ENCODE data around the gene EDC3.

Gene EDC3

DNA sequence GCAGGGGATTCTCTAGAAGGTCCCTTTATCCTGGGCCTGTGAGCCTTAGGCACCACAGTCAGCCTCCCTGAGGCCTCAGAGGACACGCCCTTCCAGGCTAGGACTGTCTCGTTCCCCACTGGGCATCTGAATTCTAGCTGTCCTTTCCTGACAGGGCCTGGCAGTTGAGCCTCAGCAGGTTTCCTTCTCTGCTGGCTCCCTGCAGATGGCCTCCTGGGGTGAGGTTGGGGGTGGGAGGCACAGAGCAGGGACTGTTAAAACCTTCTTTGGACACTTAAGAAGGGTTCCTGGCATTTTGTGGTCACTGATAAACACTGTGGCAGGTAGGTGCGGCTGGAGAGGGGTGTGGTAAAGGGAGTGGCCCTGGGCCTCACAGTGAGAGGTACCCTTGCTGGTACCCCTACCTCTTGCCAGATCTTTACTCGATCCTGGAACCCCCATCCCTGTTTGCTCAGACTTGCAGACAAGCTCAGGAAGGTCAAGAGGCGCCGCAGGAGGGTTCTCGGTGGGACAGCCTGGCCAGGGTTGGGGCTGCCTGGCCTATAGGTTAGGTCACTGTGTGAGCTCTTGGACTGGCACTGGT lies 71.7 kb downstream of the EDC3 start:
- no peak for DNase-seq

DNA sequence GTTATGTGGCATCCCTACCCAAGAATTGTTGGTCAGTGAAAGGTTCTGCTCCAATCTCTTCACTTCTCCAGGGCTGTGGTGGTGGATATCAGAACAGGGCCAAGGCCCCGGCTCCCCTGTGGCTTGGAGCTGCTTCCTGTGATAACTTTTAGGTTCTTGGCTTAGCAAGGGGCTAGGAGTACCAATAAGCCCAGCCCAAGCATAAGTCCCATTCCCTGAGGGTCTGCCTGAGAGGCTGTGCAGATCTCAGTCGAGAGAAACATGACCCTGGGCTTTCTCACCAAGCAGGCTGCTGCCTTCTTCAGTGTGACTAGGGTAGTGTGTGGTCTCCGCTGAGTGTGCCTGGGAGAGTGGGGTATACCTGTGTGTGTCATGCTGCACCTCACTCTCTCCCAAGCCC lies 73.1 kb downstream of the EDC3 start:
- no peak for DNase-seq

DNA sequence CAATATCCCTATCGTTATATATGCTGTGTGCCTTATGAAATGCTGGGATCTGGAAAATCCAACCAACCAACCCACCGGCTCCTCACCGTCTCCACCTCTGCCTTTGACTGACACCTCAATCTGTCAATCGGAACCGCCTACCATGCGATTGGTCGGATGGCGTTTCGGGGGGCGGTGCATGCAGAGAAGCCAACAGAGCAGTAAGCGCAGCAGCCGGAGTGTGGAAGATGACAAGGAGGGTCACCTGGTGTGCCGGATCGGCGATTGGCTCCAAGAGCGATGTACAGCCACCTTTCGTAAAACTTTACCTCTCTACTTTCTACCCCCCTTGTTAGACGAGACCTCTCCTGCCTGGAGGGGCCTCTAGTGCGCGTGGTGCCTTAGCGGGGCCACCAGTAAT lies 73.9 kb downstream of the EDC3 start:
- no peak for DNase-seq

DNA sequence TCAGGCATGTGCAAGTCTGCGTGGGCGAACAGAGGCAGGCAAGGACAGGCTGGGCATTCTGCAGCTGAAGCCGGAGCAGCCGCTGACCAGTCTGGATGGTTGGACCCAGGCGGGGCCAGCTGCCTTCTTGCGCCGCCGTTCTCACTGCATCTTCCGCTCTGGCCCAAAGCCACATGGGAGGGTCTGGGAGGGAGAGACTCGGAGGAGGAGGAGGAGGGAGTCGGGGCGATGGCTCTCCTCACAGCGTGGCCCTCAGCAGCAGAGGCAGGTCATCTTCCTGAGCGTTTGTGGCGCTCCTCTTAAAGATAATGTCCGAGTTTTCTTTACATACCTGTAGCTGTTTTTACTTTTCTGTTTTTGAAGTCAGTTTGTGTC lies 74.3 kb downstream of the EDC3 start:
- no peak for DNase-seq

DNA sequence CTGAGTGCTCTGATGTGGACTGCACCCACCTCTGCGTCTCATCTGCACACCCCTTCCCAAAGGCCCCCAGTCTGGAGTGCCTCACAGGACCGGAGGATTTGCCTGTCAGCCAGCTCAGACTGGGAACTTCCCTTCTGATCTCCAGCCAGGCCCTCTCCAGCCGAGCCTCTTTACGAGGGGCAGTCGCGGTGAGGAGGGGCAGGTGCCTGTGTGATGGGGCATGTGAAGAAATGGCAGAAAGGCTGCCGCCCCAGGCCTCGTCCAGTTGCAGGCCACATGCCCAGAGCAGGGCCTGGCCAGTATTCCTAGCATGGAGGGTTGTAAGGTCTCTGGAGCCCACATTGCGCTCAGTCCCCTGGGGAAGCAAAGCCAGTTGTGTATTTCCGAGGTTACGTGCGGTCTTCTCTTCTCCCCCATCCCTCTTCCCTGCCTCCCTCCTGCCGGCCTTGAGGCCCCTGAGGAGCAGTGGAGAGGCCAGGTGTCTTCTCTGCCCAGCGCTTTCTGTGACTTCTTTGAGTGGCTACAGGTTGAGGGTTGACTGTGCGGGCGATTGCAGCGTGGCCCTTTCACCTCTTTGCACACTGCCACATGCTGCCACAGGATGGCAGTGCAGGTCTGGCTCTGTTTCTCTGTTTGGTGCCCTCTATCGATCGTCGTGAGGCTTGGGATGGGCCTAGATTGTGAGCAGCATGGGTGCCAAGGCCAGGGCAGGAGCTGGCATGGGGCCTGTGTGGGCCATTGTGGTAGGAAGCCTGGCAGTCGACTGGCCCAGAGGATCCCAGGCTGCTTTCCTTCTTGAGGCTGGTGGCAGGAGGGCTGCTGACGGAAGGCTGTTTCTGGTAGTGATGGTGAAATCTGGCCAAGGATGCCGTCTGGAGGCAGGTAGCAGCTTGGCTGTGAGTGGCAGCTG lies 74.9 kb downstream of the EDC3 start:
- DNase-seq: peak; percentile 72

DNA sequence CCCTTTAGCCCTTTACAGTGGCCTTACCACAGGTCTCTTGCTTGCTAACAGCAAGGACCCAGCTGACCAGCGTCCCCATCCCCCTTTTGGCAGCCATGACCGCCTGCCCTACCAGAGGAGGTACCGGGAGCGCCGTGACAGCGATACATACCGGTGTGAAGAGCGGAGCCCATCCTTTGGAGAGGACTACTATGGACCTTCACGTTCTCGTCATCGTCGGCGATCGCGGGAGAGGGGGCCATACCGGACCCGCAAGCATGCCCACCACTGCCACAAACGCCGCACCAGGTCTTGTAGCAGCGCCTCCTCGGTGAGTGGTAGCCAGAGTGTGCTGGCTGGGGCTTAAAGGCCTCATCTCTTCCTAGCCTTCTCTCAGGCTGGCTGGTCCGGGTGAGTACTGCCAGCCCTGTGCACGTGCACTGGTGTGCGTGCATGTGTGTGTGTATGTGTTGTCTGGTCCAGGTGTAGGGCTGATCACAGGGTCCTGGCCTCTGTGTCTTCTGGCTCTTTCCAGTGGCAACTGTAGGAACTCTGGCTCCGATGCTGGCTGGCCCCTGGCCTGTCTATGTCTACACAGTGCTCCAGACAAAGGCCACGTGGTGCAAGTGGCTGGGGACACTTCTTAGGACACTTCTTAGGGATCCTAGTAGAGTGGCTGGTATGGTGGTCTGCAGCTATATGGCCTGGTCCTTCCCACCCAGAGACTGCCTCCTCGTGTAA lies 75.7 kb downstream of the EDC3 start:
- DNase-seq: no peak

DNA sequence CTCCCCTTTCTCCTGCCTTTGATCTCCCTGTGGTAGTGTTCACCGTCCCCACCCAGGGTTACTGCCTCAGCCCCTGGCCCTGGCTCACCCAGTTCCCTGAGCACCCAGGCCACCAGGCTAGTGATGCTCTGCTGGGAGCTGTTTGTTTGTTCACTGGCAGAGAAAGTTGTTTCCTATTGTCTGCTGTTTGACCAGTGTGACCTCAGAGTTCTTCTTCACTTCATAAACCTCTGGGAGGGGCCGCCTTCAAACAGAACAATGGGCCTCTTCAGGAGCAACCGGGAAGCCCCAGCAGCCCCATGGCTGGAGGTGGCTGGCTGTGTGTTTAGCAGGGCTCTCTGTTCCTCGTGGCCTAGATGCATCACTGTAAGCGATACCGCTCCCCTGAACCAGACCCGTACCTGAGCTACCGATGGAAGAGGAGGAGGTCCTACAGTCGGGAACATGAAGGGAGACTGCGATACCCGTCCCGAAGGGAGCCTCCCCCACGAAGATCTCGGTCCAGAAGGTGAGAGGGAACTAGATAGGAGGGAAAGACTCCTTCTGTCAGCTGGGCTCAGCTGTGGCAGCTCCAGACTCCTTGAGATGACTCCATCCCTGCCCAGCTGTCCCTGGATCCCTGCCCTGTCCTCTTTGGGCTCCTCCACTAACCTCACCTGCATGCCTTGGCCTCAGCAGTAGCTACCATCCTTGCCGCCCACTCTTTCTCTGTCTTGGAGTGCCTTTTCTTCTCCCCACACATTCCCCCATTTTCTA lies 76.8 kb downstream of the EDC3 start:
- DNase-seq: no peak

DNA sequence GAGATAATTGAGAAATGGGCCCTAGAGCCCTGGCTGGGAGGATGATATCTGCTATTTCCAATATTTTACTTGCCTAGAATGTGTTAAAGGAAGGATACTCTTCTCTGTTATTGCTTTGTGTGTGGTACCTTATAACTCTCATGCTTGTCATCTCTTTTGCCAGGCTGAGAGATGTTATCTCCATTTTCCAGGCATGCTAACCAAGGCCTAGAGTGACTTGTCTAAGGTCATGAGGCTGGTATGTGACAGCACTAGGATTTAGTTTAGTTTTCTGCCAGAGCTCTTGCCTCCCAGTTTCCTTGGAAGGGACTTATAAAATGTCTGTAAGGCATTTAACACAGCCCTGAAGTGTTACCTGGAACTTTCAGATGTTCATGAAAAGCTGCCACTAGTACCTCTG lies 78.8 kb downstream of the EDC3 start:
- no peak for DNase-seq

DNA sequence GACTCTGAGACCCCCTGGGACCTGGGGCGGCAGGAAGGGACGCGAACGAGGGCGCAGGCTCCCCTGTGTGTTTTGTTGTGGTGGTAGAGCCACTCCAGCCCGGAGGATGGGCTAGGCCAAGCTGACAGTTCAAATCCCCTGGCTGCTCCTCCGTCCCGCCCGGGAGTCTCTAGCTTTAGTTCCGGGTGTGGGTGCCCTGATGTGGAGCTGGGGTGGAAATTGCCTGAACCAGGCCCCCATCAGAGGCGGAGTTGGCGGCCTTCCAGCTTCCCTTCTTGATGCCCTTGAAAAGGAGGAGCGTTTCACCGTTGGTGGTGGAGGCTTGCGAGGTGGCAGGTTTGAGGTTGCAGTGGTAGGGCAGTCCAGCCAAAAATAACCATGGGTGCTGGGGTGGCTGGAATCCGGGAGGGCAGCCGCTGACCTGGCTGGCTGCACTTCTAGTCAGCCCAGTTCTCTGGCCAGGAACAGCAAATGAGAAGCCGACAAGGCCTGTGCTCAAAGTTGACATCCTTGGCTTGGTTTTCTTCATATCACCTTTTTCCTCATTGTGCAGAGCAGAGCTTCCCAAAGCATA lies 79.4 kb downstream of the EDC3 start:
- peak; percentile 77 for DNase-seq

DNA sequence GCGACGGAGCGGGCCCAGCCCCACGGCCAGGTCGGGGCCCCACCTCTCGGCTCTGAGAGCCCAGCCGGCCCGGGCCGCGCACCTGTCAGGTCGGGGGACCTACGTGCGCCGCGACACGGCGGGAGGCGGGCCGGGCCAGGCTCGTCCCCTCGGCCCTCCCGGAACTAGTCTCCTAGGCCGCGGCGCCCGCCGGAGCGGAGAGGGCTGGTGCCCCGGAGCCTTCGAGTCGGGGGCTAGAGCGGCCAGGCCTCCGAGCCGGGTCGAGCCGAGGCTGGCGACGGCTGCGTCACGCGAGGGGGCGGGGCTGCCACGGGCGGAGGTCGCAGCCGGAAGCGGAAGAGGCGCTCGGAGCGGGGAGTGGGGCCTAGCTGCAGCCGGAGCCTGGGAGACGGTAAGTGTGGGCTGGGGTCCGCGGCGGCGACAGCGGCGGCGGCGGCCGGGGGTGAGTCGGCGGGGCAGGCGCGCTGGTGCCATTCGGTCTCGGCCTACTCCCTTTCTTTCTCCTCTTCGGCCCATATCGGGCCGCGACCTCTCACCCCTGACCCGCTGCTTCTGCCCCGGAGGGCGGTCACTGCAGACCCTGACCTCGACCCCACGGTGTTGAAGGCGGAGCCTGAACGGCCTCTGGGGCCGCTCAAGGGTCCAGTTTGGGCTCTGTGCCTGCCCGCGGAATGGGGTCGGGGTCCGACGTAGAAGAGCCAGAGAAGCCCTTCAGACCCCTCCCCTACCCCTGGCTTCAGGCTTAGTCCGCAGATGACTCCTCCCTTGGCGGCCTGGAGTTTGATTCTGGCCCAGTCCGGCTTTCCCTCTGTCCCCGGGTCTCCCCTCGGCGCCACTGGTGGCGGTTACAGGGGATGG lies 80.1 kb downstream of the EDC3 start, which contains the start of gene CLK3:
CLK3 (plus strand) TSS at position 329 of the 858 bp plus-strand sequence. CDS start 3,361 bp downstream, outside the sequence.
- peak; percentile 98 for DNase-seq

DNA sequence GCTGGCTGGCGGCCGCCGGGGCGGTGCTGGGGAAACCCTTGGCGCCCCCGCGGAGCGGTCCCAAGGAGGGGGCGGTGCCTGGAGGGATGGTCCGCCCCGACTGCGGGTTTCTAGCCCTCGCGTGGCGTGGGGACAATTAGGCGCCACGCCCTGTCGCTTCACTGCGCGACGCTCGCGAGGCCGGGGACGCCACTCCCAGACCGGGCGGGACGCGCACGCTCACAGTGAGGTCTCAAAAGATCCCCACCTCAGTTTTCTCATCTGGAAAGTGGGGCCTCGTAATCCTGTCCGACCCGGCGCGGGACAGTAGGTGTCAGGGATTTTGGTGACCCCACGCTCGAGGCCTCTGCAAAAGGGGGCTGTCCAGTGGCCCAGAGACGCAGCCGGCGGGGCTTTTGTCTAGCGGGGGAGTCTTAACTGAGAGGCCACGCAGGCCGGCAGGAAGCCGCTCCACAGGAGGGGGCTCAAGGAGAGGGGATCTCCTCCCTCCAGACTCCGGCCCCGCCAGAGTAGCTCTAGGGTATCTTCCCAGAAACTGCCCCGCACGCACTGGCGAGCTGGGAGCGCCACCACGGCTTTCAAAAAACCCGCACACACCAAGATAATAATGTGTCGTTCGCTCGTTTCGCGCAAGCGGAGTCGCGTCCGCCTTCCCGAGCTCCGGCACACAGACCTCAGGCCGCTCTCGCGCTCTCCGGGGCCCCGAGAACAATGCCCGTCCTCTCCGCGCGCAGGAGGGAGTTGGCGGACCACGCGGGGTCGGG lies 80.9 kb downstream of the EDC3 start:
- DNase-seq: peak; percentile 96

DNA sequence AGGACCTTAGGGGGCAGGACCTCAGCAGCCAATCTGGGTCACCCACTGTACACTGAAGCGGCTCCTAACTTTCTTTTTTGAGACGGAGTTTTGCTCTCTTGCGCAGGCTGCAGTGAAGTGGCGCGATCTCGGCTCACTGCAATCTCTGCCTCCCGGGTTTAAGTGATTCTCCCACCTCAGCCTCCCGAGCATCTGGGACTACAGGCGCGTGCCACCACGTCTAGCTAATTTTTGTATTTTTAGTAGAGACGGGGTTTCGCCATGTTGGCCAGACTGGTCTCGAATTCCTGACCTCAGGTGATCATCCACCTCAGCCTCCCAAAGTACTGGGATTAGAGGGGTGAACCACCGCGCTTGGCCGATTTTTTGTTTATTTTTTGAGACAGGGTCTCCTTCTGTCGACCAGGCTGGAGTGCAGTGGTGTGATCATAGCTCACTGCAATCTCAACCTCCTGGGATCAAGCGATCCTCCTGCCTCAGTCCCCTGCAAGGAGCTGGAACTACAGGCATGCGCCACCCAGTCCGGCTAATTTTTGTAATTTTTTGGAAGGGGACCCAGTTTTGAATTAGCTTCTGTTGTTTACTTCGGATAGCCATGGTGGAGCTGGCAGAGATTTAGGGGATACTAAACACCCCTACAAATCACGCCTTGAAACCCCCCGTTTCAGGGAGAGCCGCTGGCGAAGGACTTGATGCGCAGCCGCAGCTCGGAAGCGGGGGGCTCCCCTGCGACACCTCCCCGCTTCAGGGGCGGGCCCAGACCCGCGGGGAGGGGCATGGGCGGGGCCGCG lies 81.7 kb downstream of the EDC3 start:
- DNase-seq: no peak

DNA sequence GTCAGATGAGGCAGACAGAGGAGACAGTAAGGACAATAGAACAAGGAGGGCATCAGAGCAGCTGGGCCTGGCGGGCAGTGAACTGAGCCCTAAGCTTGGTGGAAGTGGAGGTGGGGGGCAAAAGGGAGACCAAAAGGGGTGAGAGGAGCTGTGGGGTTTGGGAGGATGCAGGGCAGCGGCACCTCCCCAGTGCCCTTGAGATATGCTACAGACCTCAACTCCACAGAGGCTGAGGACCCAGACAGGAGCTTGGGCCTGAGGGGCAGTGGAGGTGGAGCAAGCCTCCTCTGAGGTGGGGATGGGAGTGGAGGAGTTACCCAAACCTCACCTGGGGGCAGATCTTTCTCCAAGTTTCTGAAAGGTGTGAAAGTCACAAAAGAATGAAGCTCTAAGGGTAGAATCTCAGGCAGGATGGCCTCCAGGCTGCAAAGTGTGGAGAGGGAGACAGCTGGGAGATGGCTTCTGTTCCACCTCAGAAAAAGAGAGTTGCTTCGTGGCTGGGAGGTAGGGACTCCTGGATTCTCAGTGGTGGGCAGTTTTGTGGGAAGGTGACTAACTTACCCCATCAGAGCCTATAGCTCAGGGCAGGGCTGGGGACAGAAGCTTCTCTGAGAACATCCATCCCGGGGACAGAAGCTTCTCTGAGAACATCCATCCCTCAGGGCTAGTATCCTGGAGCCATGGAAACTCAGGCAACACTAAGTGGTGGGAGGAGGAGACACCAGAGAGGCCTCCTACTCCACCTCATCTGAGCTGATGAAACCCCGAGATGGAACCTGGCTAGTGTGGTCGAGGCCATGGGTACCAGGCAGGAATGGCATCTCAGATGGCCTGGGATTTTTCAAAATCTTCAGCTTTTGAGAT lies 82.5 kb downstream of the EDC3 start:
- DNase-seq: no peak

DNA sequence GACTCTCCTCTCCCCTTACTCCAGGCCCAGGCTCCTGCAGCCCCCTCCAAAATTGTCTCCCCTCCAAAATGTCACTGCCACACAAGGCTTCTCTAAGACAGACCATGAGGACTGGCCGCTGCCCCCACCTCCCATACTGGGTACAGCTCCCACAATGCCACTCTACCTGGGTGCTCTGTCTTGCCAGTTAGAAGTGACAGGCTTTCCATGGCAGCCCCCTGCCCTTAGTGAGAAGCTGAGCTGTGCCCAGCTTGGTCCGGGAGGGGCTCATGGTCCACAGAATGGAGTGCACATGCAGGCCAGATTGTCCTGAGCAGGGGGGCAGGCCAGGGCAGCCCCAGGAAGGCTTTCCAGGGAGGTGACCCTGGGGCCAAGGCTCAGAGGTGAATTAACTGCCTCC lies 83.1 kb downstream of the EDC3 start:
- no peak for DNase-seq

DNA sequence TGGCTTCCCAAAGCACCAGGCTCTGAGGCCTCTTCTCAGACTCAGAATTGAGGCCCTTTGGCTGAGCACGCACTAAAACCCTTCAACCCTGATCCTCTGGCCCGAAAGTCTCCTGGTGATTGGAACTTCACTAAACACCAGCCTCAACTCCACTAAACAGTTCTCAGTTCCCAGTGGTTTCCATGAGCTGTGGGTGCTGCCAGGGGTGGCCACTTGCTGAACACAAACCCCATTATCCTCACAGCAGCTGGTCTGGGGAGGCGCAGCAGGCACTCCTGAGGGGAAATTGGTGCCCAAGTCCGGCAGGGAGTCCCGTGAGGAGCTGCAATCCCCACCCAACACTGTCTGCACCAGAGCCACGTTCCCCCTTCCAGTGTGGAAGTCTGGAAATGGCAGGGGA lies 84.0 kb downstream of the EDC3 start:
- no peak for DNase-seq

DNA sequence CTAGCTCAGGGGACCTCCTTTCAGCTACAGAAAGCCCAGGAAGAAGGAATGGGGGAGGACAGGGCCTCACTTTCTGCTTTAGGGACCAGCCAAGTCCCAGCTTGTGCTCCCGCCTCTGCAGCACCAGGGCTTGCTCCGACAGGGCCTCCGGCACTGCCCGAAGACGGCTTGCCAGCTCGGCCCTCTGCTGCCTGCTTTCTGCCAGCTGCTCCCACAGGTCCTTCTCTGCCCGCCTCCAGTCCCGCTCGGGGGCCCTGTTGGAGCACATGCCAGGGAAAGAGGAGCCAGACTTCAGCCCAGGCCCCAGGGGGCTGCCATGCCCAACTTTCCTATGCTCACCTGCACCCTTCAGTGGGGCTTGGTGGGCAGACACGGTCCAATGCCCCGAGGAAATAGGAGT lies 84.5 kb downstream of the EDC3 start:
- DNase-seq: no peak

DNA sequence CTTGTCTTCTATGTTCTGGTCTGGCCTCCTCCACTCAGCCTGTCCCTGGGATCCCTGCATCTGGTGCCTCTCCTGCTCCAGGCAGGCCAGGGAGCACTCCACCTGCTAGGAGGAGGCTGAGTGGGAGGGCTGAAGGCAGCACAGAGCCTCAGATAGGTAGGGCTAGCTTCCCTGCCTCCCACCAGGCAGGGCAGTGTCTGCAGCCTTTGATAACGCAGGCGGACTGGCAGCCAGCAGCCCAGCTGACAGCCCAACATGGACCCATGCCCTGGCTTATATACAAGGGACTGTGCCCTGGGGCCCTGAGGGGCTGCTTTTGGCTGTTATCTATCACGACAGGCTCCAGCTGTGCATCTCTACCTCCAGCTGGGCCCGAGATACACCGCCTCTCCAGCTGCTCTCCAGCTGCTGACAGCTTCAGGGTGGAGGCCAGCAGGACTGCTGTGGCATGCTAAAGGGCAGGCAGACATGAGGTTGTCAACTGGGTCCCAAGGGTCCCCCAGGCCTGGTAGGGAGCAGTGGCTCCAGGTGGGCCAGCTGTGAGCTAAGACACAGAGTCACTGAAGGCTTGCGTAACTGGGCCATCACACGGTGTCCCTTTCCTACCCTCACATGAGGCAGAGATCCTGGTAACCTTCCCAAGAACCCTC lies 85.4 kb downstream of the EDC3 start:
- no peak for DNase-seq

DNA sequence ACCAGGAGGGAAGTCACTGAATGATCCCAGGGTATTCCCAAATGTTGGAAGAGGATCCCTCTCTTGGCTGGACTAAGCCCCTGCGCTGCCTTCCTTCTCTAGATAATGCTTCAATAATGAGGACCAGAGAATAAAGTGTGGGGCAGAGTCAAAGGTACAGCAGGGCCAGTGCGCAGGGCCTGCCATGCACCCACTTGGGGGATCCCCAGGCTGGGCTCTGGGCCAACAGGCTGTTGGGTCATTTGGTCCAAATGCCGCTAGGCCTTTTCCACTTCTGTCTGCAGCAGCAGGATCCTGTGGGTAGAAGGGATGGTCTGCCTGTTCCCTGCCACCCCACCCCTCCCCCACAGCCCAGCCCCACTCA lies 85.9 kb downstream of the EDC3 start:
- no peak for DNase-seq

DNA sequence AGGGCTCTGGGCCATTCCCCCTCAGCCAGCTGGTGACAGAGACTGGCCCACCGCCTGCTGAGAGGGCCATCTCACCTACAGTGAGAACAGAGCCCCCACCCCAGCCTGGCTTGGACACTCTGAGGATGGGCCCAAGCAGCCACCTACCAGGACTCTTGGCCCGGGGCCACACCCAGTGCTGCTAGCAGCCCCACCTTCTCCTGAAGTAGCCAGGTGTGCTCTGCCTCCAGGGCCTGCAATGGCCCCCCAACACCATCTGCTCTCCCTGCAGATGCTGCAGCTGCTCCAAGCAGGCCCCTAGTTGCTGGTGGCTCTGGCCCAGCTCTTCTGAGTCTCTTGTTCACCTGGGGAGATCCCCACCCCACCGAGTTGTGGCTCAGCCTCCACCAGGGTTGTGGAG lies 87.0 kb downstream of the EDC3 start:
- DNase-seq: no peak

Measured in activated T-cell treated with anti-CD3 and anti-CD28 coated beads, Interleukin-2, amount 50 U/mL, for 1 hour (primary cell).